Measurements from ENCODE around the gene SMIM11.
"Not testable (repeated sequence)": the region's sequence is repeated elsewhere in the genome, so short reads cannot be mapped to it uniquely, and the experiment has no call there.

SMIM11 gene

DNA sequence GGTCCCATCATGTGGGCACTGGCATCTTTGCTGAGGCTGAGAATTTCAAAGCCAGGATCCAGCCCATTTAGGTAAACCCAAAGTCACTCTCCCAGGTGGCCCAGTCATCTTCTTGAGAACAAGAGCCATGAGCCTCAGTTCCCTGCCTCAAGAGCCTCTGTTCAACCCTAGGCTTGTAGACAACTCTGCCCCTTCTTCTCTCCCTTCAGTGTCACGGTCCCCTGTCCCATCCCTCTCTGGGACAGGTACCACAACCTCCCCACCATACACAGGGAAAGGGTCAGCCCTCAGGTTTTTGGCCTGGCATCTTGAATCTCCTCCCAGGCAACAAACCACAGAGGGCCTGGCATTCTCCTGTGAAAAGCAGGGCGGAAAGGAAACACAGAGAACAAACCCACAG is 30.4 kb downstream of the SMIM11 start:
- H3K27ac ChIP-seq, H3K4me3 ChIP-seq: not testable (repeated sequence)

- not testable (repeated sequence) for H3K4me3 ChIP-seq, H3K27ac ChIP-seq
These were observed 30.8 kb downstream of the SMIM11 start for GRCh38 chr21:34406102-34406501.

GRCh38 chr21:34406676-34407075 is 31.4 kb downstream of the SMIM11 start:
- not testable (repeated sequence) for H3K27ac ChIP-seq, H3K4me3 ChIP-seq

DNA sequence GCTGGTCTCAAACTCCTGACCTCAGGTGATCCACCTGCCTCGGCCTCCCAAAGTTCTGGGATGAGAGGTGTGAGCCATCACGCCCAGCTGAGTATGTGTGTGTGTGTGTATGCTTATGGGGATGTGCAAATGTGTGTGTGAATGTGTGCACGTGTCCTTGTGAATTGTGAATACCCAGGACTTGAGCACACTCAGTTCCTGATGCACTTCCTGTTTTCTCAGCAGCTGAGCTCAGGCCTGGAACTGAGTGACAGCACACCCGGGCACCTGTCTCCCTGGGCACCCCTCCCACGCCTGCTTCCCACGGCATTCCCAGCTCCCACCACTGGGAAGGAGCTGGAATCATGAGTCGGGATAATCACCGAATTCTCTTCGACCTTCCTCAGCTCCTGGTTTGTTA is 32.0 kb downstream of the SMIM11 start:
- H3K27ac ChIP-seq, H3K4me3 ChIP-seq: not testable (repeated sequence)

DNA sequence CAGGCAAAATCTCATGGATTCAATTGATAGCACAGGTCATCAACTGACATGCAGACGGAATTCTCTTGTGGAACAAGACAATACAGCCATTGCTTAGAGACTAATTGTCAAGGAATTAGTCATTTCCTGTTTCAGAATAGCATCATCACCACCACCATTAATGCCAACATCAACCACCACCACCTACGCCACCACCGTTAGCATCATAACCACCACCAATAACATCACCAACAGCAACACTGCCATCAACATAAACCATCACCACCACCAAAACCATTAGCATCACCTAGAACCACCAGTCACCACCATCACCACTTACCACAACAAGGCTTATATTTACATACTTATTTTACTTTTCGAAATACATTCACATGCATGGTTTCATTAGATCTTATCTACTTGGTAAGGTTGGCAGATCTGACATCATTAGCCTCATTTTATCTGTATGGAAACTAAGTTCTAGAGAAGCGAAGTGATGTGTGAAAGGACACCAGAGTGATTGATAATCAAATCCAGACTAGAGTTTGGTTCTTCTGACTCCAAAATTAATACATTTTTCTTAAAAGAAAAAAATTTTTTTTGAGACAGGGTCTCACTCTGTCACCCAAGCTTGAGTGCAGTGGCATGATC is 42.3 kb downstream of the SMIM11 start:
- not testable (repeated sequence) for H3K27ac ChIP-seq, H3K4me3 ChIP-seq

GRCh38 chr21:34423805-34424204 is 48.5 kb downstream of the SMIM11 start, which contains the start of gene SMIM34:
Gene SMIM34, minus strand, starts transcription at chr21:34423951. Its CDS starts 112 bp downstream, at chr21:34423839.
- not testable (repeated sequence) for H3K27ac ChIP-seq, H3K4me3 ChIP-seq

- H3K27ac ChIP-seq, H3K4me3 ChIP-seq: not testable (repeated sequence)
These were observed 52.0 kb downstream of the SMIM11 start for GRCh38 chr21:34427339-34427738.

GRCh38 chr21:34428441-34428840 is 53.1 kb downstream of the SMIM11 start:
- H3K4me3 ChIP-seq, H3K27ac ChIP-seq: not testable (repeated sequence)

DNA sequence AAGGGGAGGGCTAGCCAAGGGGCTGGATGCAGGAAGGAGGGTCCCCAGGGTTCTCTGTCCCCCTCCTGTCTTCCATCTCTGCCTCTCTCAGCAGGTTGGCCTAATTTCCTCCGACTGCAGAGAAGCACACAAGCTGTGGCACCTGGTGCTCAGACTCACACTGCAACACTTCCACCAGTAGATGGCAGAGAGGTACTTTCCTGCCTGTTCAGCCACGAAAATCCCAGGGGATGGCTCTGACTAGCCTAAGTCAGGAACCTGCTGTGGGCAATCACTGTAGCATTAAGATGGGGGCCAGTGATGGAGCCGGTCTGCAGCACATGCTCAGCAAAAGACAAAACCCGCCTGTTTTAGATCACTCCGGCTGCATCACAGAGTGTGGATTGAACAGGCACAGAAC is 54.4 kb downstream of the SMIM11 start:
- not testable (repeated sequence) for H3K4me3 ChIP-seq, H3K27ac ChIP-seq
